HL-60 (cell line): ENCODE data around the gene CYB5A.

Experiments
- TF ChIP-seq, protein P1 (sequence below): IDR thresholded peaks from one replicate; pipeline ENCODE4 v1.5.1; 2011; ENCODE audit warnings: low read length, control low read depth, inconsistent platforms; ENCODE audit not compliant: insufficient read depth
- TF ChIP-seq, protein P2 (sequence below): IDR thresholded peaks from 2 replicates; pipeline ENCODE4 v1.6.1; 2012; ENCODE audit warnings: low read depth; ENCODE audit not compliant: insufficient replicate concordance

DNA sequence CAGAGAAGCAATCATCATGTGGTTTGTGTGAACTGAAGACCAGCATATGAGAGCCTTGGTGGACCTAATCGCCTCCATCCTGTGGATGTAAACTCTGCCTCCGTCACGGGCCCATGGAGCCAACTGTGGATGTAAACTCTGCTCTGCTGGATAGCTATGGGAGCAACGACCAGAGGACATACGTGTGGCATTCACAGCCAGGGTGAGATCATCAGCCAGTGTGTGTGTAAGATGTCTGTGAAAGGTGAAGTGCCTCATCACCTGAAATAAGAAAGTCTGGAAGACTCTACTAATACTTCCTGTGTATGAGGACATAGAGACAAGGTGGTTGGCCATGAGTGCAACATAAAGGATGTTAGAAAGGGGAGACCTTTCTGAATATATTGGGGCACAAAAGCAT, 63.5 kb downstream of the CYB5A start:
- TF ChIP-seq, protein P1, sequence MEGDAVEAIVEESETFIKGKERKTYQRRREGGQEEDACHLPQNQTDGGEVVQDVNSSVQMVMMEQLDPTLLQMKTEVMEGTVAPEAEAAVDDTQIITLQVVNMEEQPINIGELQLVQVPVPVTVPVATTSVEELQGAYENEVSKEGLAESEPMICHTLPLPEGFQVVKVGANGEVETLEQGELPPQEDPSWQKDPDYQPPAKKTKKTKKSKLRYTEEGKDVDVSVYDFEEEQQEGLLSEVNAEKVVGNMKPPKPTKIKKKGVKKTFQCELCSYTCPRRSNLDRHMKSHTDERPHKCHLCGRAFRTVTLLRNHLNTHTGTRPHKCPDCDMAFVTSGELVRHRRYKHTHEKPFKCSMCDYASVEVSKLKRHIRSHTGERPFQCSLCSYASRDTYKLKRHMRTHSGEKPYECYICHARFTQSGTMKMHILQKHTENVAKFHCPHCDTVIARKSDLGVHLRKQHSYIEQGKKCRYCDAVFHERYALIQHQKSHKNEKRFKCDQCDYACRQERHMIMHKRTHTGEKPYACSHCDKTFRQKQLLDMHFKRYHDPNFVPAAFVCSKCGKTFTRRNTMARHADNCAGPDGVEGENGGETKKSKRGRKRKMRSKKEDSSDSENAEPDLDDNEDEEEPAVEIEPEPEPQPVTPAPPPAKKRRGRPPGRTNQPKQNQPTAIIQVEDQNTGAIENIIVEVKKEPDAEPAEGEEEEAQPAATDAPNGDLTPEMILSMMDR, result no peak
- TF ChIP-seq, protein P2, sequence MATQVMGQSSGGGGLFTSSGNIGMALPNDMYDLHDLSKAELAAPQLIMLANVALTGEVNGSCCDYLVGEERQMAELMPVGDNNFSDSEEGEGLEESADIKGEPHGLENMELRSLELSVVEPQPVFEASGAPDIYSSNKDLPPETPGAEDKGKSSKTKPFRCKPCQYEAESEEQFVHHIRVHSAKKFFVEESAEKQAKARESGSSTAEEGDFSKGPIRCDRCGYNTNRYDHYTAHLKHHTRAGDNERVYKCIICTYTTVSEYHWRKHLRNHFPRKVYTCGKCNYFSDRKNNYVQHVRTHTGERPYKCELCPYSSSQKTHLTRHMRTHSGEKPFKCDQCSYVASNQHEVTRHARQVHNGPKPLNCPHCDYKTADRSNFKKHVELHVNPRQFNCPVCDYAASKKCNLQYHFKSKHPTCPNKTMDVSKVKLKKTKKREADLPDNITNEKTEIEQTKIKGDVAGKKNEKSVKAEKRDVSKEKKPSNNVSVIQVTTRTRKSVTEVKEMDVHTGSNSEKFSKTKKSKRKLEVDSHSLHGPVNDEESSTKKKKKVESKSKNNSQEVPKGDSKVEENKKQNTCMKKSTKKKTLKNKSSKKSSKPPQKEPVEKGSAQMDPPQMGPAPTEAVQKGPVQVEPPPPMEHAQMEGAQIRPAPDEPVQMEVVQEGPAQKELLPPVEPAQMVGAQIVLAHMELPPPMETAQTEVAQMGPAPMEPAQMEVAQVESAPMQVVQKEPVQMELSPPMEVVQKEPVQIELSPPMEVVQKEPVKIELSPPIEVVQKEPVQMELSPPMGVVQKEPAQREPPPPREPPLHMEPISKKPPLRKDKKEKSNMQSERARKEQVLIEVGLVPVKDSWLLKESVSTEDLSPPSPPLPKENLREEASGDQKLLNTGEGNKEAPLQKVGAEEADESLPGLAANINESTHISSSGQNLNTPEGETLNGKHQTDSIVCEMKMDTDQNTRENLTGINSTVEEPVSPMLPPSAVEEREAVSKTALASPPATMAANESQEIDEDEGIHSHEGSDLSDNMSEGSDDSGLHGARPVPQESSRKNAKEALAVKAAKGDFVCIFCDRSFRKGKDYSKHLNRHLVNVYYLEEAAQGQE, result no peak
